ENCODE data around the gene DTWD2.
"Not testable (repeated sequence)": the region's sequence is repeated elsewhere in the genome, so short reads cannot be mapped to it uniquely, and the experiment has no call there.

Gene DTWD2, protein sequence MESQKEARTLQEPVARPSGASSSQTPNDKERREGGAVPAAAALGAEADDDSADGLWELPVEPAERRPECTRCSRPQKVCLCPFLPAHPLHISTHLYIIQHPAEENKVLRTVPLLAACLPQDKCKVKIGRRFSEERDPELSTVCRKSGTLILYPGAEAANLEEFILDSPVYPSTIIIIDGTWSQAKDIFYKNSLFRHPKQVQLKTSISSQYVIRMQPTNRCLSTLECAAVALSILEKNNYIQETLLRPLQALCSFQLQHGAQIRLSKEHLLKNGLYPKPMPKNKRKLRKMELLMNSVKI

DNA sequence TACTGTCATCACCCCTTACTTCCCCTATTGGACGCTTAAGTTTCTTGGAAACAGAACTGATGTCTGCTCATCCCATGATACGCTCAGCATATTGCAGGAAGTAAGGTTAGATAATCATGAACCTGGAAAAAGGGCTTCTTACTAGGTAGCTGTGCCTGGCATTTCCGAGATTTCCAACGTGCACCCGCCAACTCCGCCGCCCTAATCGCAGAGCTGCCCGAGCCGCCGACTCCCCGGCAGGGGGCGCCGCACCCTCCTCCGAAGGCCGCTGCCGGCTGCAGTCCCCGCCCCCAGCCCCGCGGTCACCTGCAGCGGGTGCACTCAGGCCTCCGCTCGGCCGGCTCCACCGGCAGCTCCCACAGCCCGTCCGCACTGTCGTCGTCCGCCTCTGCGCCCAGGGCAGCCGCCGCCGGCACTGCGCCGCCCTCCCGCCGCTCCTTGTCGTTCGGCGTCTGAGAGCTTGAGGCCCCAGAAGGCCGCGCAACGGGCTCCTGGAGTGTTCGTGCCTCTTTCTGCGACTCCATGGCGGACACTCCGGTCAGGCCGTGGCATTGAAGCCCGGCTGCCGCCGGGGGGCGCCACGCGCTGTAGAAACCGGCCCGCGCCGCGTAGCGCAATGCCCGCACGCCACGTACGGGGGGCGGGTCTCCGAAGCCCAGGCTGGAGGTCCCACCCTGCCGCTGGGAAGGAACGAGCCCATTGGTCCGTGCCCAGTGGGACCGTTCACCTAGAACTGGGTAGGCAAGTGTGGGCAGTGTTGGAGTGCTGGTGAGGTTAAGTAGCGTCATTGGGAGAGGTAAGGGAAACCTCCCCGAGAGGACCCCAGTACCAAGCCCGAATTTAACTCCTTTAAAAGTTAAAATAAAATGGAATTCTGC is at the start of gene DTWD2:
Gene DTWD2, minus strand, starts transcription at position 560 of the 878 bp plus-strand sequence. Its CDS starts 36 bp downstream, at position 524.
- DNase-seq = peak; percentile 76

DNA sequence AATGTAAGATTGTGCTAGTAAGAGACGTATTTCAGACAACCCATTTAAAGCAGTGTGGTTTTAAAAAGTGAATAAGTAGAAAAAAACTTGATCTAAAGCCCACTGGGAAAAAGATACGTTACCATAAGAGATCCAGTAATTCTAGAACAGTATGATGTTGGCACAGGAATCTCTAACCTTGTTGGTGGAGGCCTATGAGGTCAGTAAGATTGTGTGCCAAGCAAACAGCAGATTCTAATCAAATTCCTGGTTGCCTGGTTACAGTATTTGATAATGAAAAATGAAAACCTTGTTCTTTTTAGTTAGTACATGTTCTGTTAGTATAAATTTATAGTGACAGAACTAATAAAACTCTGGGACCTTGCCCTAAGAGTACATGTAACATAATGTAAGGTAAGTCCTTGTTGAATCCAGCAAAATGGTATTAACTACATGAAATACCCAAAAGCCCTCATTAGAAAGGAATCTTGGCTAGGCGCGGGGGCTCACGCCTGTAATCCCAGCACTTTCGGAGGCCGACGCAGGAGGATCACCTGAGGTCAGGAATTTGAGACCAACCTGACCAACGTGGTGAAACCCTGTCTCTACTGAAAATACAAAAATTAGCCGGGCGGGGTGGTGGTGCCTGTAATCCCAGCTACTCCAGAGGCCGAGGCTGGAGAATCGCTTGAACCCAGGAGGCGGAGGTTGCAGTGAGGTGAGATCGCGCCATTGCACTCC is 49.3 kb upstream of the DTWD2 start:
- no peak for DNase-seq

DNA sequence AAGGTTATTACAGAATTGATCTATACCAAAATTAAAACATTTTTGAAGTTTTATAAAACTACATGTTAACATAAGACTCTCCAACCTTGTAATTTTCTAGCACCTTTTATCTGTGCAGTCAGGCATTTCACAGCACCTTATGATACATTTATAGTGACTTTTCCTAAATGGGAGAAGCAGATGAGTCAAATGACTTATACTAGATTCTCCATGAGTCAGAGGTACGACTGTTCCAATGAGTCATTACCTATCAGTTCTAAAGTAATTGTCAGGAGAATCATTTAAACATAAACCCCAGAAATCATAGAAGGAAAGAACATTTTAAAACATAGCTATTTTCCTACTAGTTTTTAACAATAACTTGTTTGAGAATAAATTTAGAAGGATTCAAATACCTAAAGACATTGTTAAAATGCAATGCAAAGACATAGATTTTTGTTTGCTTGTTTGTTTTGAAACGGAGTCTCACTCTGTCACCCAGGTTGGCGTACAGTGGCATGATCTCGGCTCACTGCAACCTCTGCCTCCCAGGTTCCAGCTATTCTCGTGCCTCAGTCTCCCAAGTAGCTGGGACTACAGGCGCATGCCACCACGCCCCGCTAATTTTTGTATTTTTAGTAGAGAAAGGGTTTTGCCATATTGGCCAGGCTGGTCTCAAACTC is 47.9 kb upstream of the DTWD2 start:
- DNase-seq = no peak

DNA sequence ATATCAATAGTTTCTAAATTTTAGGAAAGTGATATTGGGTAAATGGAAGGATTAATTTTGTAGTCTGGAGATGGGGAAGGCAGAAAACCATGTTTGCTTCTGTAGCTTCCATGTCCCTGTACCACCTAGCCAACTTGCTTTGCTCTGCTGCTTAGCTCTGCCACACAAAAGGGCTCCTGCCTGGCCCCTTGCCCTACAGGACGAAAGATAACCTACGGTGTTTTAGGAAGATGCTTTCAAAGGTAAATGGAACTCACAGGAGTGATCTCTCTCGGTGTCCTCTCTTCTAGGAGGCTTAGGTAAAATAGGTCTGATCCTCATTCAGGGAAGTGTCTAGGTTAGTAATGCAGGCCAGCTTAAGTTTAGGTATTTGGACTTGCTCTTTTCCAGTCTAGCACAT is 44.8 kb upstream of the DTWD2 start:
- no peak for DNase-seq

DNA sequence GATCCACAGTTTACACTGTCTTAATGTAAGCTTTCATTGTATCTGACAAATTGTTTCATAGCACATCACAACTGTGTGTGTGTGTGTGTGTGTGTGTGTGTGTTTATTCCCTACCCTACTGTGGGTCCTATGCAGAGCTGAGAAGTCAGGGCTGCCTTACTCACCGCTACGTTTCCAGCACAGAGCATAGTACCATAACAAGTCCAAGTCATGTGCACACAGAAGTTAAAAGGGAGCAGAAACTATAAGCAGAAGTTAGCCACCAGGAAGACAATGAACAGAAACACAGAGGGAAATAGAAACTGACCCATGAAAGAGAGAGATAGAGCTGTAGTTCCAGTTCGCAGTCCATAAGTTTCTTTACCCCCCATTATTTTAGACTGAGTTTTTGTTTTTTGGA is 44.3 kb upstream of the DTWD2 start:
- DNase-seq = no peak

DNA sequence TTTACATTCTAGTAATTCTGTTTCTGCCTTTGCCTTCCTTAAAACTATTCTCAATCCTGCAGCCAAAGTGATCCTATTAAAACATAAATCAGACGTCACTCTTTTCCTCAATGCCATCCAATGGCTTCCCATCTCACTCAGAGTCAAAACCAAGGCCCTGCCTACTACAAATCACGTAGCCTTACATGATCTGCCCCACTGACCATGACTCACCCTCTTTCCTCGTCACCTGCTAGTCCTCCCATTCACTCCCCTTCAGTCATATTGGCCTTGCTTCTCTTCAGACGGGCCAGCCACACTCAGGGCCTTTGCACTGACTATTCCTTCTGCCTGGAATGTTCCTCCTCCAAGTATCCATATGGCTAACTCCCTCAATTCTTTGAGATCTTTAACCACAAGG is 43.6 kb upstream of the DTWD2 start:
- no peak for DNase-seq

DNA sequence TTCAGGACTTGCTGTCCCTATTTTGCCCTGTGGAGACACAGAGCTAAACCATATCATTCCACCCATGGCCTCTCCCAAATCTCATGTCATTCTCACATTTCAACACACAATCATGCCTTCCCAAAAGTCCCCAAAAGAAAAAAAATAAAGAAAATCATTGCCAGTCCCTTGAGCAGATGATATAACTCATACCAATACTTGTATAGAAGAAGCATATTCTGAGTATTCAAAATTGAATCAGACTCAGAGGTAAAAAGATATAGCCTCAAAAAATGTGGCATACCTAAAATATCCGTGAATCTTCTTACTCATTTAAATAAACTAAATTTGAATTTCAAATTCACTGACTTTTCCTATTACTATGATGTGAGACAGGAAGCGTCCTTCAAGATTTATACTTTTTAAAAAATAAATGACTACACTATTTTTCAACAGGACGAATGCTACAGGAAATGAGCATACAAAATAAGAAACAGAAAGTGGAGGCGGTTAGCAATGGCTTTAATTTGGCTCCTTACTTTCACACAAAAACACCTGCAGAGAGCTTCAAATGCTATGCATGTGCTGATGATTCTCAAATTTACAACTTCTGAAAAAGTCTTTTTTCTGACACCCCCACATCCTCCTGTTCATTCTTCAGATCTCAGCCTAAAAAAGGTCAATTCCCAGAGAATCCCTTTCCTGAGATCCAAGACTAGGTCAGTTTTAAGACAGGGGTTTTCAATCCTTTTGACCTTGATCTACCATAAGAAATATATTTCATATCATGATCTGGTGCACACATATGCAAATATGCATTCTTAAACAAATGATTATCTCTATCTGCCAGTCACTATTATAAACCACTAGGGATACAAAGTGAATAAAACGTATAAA is 42.9 kb upstream of the DTWD2 start:
- no peak for DNase-seq

DNA sequence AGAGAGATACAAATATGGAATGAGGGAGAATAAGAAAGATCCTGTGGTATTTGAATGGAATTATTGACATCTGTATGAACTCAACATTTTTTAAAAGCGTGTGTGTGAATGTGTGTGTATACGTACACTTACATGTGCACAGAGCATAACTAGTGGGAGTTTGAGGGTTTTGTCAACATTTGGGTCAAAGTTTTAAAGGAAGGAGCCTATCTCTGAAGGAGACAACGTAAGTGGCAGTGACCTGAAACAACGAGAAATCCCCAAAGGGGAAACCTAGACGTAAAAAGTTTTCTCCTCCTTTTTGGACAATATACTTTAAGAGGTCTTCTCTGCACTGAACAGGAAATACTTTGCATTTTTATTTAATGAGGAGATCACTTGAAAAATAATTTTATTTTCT is 40.2 kb upstream of the DTWD2 start:
- DNase-seq = no peak

DNA sequence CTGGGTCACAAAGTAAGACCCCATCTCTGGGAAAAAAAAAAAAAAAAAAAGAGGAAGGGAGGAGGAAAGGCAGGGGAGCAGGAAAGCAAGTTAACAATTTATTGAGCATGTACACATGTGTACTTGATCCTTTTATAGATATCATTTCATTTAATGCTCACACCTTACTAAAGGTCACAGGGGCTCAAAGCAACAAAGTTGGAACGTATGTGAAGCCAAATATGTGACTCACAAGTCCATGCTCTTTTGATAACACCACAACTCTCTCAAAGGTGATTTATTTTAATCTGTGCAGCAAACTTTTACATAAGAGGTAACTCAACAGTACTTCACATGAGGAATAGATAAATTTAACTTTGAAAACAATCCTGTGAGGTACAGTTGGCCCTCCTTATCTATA is 34.4 kb upstream of the DTWD2 start:
- DNase-seq = no peak

DNA sequence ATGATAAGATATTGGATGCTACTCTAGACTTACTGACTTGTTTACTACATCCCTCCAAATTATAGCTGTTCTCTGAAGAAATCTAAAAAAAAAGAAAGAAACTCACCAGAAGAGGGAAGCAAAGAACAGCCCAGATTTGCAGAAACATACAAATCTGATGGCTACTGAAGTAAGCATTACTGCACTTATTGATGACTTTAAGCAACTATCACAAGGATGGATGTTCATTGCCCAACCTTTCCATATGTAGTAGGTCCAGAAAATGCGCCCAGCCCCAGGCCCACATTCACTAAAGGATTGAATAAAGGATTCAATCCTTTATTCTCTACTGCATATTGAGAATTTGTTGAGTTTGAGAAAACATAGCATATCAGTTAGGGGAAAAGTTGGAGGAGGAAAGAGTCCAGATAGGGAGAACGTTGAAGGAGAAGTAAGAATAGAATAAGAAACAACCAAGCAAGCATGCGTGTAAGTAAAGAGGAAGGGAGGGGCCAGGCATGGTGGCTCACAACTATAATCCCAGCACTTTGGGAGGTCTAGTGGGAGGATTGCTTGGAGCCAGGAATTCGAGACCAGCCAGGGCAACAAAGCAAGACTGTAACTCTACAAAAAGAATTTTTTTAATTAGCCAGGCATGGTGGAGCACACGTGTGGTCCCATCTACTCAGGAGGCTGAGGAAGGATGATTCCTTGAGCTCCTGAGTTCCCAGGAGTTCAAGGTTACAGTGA is 33.8 kb upstream of the DTWD2 start:
- no peak for DNase-seq

DNA sequence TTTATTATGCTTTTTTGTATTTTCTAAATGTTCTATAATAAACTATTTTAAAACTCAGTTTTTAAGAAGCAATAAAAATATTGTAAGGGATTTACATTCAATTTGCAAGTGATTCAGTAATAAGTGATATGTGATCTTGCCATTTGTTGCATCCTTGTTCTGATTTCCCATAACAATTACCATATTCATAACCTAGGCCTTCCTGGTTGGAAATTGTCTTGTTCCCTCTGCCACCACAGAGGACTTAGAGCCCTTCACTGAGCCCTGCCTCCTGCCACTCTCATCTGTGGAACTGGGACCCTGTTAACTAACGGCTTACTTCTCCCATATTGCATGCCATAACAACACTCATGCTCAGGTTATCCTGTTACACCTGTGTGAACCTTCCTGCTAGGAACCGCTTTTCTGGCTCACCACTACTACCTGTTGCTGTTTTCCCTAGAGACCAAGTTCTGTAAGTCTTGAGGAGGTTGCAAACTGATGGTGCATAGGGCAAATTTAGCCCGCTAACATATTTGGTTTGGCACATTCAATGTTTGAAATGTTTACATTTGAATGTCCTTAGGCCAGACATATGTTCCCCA is 32.9 kb upstream of the DTWD2 start:
- DNase-seq = no peak

DNA sequence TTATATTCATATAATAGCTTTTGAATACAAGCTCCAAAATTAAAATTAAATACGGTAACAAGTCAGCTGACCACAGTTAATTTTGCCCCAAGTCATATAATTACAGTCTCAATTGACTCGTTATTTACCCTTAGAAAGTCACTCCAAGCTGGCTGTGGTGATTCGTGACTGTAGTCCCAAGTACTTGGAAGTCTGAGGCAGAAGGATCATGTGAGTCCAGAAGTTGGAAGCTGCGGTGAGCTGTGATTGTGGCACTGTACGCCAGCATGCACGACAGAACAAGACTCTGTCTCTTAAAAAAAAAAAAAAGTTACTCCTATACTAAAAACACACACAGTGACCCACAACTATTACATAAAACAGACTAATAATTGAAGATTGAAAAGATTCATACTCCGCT is 31.6 kb upstream of the DTWD2 start:
- DNase-seq = no peak

DNA sequence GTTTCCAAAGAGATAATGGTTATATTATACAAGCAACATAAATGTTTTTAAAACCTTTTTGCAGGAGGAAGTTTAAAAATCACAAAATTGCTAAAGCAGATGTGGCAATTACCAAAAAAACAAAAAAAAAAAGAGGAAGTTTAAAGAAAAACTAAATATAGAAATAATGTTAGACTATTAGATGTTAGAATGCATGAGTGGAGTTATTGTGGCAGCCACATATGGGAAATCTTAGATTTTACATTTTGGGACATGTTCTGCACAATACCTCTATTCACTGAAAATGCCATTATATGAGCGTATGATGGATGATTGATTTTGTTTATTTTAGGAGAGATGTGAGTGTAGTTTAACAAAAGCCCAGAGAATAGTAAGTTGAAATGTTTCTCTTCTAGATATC is 31.2 kb upstream of the DTWD2 start:
- no peak for DNase-seq

DNA sequence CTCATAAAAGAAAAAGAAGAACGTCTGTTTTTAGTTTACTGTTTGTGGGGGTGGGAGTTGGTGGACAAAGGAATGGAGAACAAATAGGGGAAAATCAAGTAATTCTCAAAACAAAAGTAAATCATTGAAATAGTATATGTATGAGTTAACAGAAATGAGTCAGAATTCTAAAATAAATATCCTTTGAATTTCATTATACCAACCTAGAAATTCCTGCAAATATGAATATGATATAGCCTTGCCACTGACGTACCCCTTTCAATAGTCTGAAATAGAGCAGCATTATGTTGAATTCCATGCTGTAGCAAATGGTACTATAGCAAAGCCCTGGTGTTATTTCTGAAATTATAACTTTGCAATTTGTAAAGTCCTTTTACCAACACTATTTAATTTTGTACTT is 29.6 kb upstream of the DTWD2 start:
- DNase-seq = no peak

DNA sequence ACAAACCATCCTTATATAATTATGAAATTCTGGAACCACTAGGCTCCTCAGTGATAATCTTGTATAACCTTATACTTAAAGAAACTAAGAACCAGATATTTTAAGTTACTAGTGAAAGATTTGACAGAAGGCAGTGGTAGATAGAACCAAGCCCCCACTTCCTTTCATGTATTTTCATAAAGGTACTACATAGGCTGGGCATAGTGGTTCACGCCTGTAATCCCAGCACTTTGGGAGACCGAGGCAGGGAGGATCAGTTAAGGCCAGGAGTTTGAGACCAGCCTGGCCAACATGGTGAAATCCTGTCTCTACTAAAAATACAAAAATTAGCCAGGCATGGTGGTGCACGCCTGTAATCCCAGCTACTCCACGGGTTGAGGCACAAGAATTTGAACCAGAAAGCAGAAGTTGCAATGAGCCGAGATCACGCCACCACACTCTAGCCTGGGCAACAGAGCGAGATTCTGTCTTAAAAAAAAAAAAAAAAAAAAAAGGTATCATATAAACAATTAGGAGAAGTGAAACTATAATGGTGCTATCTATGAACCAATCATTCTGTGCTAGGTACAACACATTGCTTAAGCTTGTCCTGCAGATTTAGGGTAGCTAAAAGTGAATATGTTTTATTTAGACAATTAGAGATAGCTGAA is 27.9 kb upstream of the DTWD2 start:
- DNase-seq = no peak

DNA sequence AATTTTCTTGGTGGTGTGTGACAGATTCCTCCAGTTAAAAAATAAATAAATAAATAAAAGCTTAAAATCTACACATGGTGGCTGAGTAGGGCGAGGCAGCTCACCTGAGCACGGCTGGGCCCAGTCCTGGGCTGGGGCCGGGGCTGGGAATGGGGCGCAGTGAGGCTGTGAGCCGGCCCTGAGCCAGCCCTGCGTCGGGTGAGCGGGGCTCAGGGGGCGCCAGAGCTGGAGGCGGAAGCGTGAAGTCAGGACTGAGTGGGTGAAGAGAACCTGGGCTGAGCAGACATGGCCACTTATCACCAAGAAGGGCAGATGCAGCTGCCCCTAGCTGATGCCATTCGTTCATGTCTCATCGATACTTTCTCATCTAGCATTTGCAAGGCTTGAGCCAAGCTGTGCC is 22.8 kb upstream of the DTWD2 start:
- no peak for DNase-seq

DNA sequence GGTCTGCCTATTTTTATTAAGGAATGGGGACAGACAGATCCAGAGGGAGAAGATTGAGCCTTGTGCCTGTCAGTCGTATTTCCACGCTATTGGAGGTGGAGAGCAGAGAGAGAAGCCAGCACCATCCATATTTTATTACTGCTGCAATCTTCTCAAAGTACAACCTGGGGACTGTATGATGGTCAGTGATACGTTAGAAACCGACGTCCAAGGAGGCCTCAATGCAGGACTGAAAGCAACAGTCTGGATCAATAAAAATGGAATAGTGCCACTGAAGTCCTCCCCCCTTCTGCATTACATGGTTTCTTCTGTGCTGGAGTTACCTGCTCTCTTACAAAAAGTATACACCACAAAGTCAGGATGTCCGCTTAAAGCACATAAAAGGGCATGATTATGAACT is 21.9 kb upstream of the DTWD2 start:
- no peak for DNase-seq

DNA sequence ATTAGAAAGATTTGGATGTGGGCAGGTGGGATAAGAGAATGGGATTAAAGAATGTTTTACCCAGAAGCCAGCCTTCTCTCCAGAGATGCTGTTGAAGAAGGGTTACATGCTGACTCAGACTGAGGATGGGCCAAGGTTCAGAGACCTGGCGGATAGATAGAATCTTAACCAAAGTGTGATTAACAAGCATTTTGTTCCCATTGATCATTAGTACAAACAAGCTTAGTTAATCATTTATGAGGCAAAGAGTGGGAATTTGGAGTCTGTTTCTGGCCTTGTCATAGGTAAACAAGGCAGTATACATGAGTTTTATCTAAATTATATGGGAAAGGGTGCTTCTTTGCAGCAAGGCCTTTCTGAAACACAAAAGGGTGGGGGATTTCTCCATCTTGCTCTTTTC is 20.8 kb upstream of the DTWD2 start:
- DNase-seq = no peak

DNA sequence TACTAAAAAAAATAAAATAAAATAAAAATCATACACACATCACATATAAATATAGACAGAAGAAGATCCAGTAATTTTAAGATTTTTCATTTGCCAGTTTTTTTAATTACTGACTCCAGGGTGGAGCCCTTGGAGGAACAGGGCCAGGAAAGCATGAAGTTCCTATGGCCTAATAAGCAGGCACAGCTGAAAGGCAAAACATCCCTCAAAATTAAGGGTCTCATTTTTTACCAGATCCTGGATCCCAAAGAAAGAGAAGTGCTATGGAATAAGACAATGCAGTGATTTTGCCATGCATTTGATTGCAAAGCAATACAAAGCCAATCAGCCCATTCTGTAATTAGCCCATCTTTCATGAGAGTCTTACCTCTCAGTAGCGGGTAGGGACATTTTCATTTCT is 11.3 kb upstream of the DTWD2 start:
- DNase-seq = no peak

DNA sequence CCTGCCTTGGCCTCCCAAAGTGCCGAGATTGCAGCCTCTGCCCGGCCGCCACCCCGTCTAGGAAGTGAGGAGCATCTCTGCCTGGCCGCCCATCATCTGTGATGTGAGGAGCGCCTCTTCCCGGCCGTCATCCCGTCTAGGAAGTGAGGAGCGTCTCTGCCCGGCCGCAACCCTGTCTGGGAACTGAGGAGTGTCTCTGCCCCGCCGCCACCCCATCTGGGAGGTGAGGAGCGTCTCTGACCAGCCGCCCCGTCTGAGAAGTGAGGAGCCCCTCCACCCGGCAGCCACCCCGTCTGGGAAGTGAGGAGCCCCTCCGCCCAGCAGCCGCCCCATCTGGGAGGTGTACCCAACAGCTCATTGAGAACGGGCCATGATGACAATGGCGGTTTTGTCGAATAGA is 10.5 kb upstream of the DTWD2 start:
- not testable (repeated sequence) for DNase-seq

DNA sequence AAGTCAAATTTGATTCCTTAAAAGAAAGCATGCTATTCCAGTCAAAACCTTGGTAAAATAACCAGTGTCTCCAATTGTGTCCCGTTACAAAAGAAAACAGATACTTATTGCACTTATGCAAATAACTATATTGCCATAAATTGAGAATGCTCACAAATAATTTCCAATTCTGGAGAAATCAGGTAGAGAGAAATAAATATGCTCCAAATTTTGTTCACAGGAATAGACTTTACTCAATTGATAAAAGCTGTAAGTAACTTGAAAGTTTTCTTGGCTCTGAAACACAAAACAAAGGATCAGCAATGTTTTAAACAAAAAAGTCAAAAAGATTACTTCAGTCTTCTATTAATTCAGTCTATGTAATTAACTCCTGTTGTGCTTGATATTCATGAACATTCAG is 7.8 kb upstream of the DTWD2 start:
- DNase-seq = no peak

Data from NCI-H510A treated with DMSO at 0.1 percent for 48 hours (cell line).